K562 (cell line): Measurements from ENCODE around the gene ZNF174. TPM values are rescaled to one million over a fixed set of nuclear protein-coding genes. Genes with fewer than 3 reads are reported as not detected.

ENCODE experiments used
- C11orf30 ChIP-seq: fragments of 450-650 bp; IDR thresholded peaks from 2 replicates; pipeline ENCODE4 v1.6.1; 2016; ENCODE audit warnings: low read depth, mild to moderate bottlenecking
- CEBPG ChIP-seq, 3 experiments: fragments of 200-800 bp in 1 of 3; sonication (Bioruptor generic) in 1 of 3; sonication (generic) in 1 of 3; formaldehyde crosslinking in 1 of 3; IDR thresholded peaks in 2 of 3; conservative IDR thresholded peaks in 1 of 3; 2 replicates each; pipeline versions ENCODE4 v1.6.1 to v1.8.0; 2016 to 2022; ENCODE audit warnings: missing compliant biosample characterization in 2 of 3, missing genetic modification characterization in 2 of 3, mild to moderate bottlenecking in 1 of 3, missing genetic modification reagents in 1 of 3
- CHD1 ChIP-seq: fragments of 200-600 bp; sonication (generic); IDR thresholded peaks from one replicate; pipeline ENCODE4 v1.6.1; 2012; ENCODE audit warnings: mild to moderate bottlenecking, moderate library complexity, low read length, inconsistent platforms
- E2F6 ChIP-seq, 2 experiments: IDR thresholded peaks; 2 replicates each; pipeline ENCODE4 v1.6.1; 2011; ENCODE audit warnings: borderline replicate concordance in 1 of 2, control low read depth in 1 of 2, low read depth in 1 of 2, low read length in 1 of 2, mild to moderate bottlenecking in 1 of 2, mixed read lengths in 1 of 2, moderate library complexity in 1 of 2; ENCODE audit not compliant: insufficient read depth in 1 of 2, insufficient read length in 1 of 2, poor library complexity in 1 of 2, severe bottlenecking in 1 of 2; ENCODE audit errors: extremely low read depth in 1 of 2
- MAFG ChIP-seq: fragments of 450-650 bp; conservative IDR thresholded peaks from 2 replicates; pipeline ENCODE4 v1.6.1; 2016; ENCODE audit warnings: missing genetic modification characterization, missing compliant biosample characterization
- MAFK ChIP-seq: IDR thresholded peaks from 2 replicates; pipeline ENCODE4 v1.6.1; 2011; ENCODE audit warnings: low read length, improper control_type of control experiment
- SAP30 ChIP-seq: fragments of 200-600 bp; sonication (generic); IDR thresholded peaks from 2 replicates; pipeline ENCODE4 v1.6.1; 2012; ENCODE audit warnings: borderline replicate concordance, low read depth, mild to moderate bottlenecking, moderate library complexity, low read length, control low read depth, inconsistent platforms; ENCODE audit not compliant: insufficient read depth, poor library complexity, severe bottlenecking
- ZFP36 ChIP-seq: fragments of 150-350 bp; IDR thresholded peaks from 2 replicates; pipeline ENCODE4 v1.6.1; 2018; ENCODE audit warnings: low read length, low read depth; ENCODE audit not compliant: partially characterized antibody
- ZNF431 ChIP-seq: sonication (generic); formaldehyde crosslinking; IDR thresholded peaks from 2 replicates; pipeline ENCODE4 v1.8.0; 2022; ENCODE audit warnings: mild to moderate bottlenecking, missing genetic modification reagents
- polyA plus RNA-seq, 8 experiments: library from polyadenylated mRNA; depleted of rRNA in 4 of 8; stranded (reverse) in 5 of 8; unstranded in 3 of 8; fragments of >200 nt; fragmentation: Nextera tagmentation in 2 of 8; fragmentation: Illumina TruSeq in 1 of 8; extraction: Ambion mirVana in 2 of 8; extraction: Trizol in 1 of 8; gene quantifications; 2 replicates each; pipeline versions ENCODE4 v1.2.1 to v1.2.3, GENCODE V29; 2011 to 2014; ENCODE audit warnings: inconsistent platforms in 1 of 8, missing spikeins in 1 of 8
- total RNA-seq, 7 experiments: library from RNA; depleted of rRNA in 6 of 7; stranded (reverse); fragments of >200 nt in 6 of 7; fragmentation: Illumina TruSeq in 2 of 7; extraction: Trizol in 2 of 7; gene quantifications; 2 replicates each; pipeline versions ENCODE4 v1.2.1 to v1.2.3, GENCODE V29; 2011 to 2021; ENCODE audit warnings: low replicate concordance in 1 of 7

ZNF174 gene
- total and polyA plus RNA-seq, 9 of the 15 experiments (the other 6 are each of a cell fraction or from before 2014, with no cell fraction given) = 5.1 to 19.1 (median 12.5) TPM

- TF ChIP-seq C11orf30 = peak; percentile 96
- peak; percentile 87 for TF ChIP-seq MAFG (tag)
- TF ChIP-seq CEBPG (CRISPR knock-in tag; IDR thresholded peaks at IDR 0.05) = no peak
- peak in 1 of 2 experiments; percentile 53; a peak in 1 of 4 replicates for TF ChIP-seq CEBPG (tag; conservative IDR thresholded peaks at IDR 0.05 in 1 of 2, IDR thresholded peaks at IDR 0.05 in 1 of 2)
- peak in 1 of 2 experiments; percentile 28 for TF ChIP-seq E2F6 (IDR thresholded peaks at IDR 0.05; ENCODE audit: borderline replicate concordance in 1 of 2, extremely low read depth in 1 of 2, insufficient read depth in 1 of 2, insufficient read length in 1 of 2, low read depth in 1 of 2, low read length in 1 of 2, poor library complexity in 1 of 2, severe bottlenecking in 1 of 2)
- TF ChIP-seq MAFK = peak; percentile 73
- peak; percentile 0 for TF ChIP-seq SAP30
- TF ChIP-seq ZNF431 (CRISPR knock-in tag) = no peak
- no peak for TF ChIP-seq ZFP36
- peak; percentile 27 for TF ChIP-seq CHD1
Observed at GRCh38 chr16:3458278-3458851, 57.4 kb downstream of the ZNF174 start (continued).
